Measurements from ENCODE around the gene DGKG.

- no peak for TF ChIP-seq CTCF (IDR thresholded peaks at IDR 0.05; ENCODE audit: low read depth, low read length, missing input control)
- TF ChIP-seq TAF1 (conservative IDR thresholded peaks at IDR 0.05), result no peak
- TF ChIP-seq, protein P1, sequence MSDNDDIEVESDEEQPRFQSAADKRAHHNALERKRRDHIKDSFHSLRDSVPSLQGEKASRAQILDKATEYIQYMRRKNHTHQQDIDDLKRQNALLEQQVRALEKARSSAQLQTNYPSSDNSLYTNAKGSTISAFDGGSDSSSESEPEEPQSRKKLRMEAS (IDR thresholded peaks at IDR 0.05), result no peak
Observed at GRCh38 chr3:186368176-186368575, 6.1 kb upstream of the DGKG start.

Measured in liver (tissue), 3 donors.